WTC11 (cell line): ENCODE results near the gene LMO2. TPM values are rescaled to one million over a fixed set of nuclear protein-coding genes. Genes with fewer than 3 reads are reported as not detected.

Experiments
- ATAC-seq: fragments of 200-7000 bp; cut with Tn5 transposase; 2 replicates; pipeline ENCODE4 v1.10.0; 2021; ENCODE audit warnings: mild to moderate bottlenecking, moderate library complexity
- CTCF ChIA-PET: fragments of 300-600 bp; sonication (Branson Sonifier 250); formaldehyde crosslinking; loops from one replicate; lab custom pipeline; 2021; ENCODE audit warnings: antibody characterized with exemption; lab: Charles Lee
- POLR2A ChIA-PET: fragments of 350-600 bp; sonication (Branson Sonifier 250); formaldehyde crosslinking; loops from one replicate; lab custom pipeline; 2021; ENCODE audit warnings: antibody characterized with exemption; lab: Charles Lee
- DNase-seq: peaks from one replicate; pipeline ENCODE4 v3.0.0; 2021; ENCODE audit warnings: low spot score
- H3K27ac Mint-ChIP-seq: 2 replicates; pipeline ENCODE4 v1.8.0; 2021; ENCODE audit warnings: mixed read lengths
- H3K27me3 Mint-ChIP-seq: 2 replicates; pipeline ENCODE4 v1.8.0; 2021; ENCODE audit warnings: low read depth, mild to moderate bottlenecking, moderate library complexity, mixed read lengths
- H3K36me3 Mint-ChIP-seq: 2 replicates; pipeline ENCODE4 v1.8.0; 2021; ENCODE audit warnings: mixed read lengths
- H3K4me1 Mint-ChIP-seq: 2 replicates; pipeline ENCODE4 v1.8.0; 2022; ENCODE audit warnings: mixed read lengths
- H3K4me3 Mint-ChIP-seq: 2 replicates; pipeline ENCODE4 v1.8.0; 2021; ENCODE audit warnings: mild to moderate bottlenecking, moderate library complexity, mixed read lengths
- H3K9me3 Mint-ChIP-seq: 2 replicates; pipeline ENCODE4 v1.8.0; 2021; ENCODE audit warnings: mixed read lengths
- CREB1 ChIP-seq: sonication (generic); formaldehyde crosslinking; IDR thresholded peaks from 2 replicates; pipeline ENCODE4 v1.8.0; 2023; ENCODE audit warnings: mild to moderate bottlenecking, missing genetic modification reagents
- CREM ChIP-seq: sonication (generic); formaldehyde crosslinking; IDR thresholded peaks from 2 replicates; pipeline ENCODE4 v1.8.1; 2022; ENCODE audit warnings: mild to moderate bottlenecking, missing genetic modification reagents, moderate library complexity
- ESRRA ChIP-seq: sonication (generic); formaldehyde crosslinking; IDR thresholded peaks from 2 replicates; pipeline ENCODE4 v1.8.1; 2022; ENCODE audit warnings: mild to moderate bottlenecking, missing genetic modification reagents, borderline replicate concordance
- ETV6 ChIP-seq: sonication (generic); formaldehyde crosslinking; IDR thresholded peaks from 2 replicates; pipeline ENCODE4 v1.8.1; 2022; ENCODE audit warnings: mild to moderate bottlenecking, missing genetic modification reagents
- GRHL2 ChIP-seq: fragments of 250-450 bp; sonication (Bioruptor Pico); IDR thresholded peaks from 2 replicates; pipeline ENCODE4 v1.8.0; 2022; ENCODE audit warnings: mild to moderate bottlenecking, moderate library complexity; ENCODE audit not compliant: insufficient replicate concordance, severe bottlenecking
- GTF2I ChIP-seq: fragments of 250-450 bp; sonication (Bioruptor Pico); conservative IDR thresholded peaks from 2 replicates; pipeline ENCODE4 v1.4.0; 2021; ENCODE audit warnings: mild to moderate bottlenecking
- IRF2 ChIP-seq: sonication (generic); formaldehyde crosslinking; IDR thresholded peaks from 2 replicates; pipeline ENCODE4 v1.8.0; 2022; ENCODE audit warnings: low read depth, missing genetic modification reagents, borderline replicate concordance
- JUN ChIP-seq: sonication (generic); formaldehyde crosslinking; IDR thresholded peaks from 2 replicates; pipeline ENCODE4 v1.8.0; 2023; ENCODE audit warnings: mild to moderate bottlenecking, missing genetic modification reagents
- NR1H2 ChIP-seq: sonication (generic); formaldehyde crosslinking; IDR thresholded peaks from 2 replicates; pipeline ENCODE4 v1.9.0; 2021; ENCODE audit warnings: mild to moderate bottlenecking, moderate library complexity, missing genetic modification reagents
- RORB ChIP-seq: fragments of 250-450 bp; sonication (Bioruptor Pico); IDR thresholded peaks from 2 replicates; pipeline ENCODE4 v1.9.0; 2021; ENCODE audit warnings: mild to moderate bottlenecking
- SP1 ChIP-seq: sonication (generic); formaldehyde crosslinking; conservative IDR thresholded peaks from 2 replicates; pipeline ENCODE4 v1.8.1; 2022; ENCODE audit warnings: missing genetic modification reagents
- TEAD4 ChIP-seq: sonication (generic); formaldehyde crosslinking; IDR thresholded peaks from 2 replicates; pipeline ENCODE4 v1.8.0; 2022; ENCODE audit warnings: mild to moderate bottlenecking, missing genetic modification reagents
- ZBTB21 ChIP-seq: sonication (generic); formaldehyde crosslinking; IDR thresholded peaks from 2 replicates; pipeline ENCODE4 v1.8.1; 2023; ENCODE audit warnings: mild to moderate bottlenecking, missing genetic modification reagents, borderline replicate concordance
- total RNA-seq: library from RNA; stranded (reverse); gene quantifications from 3 replicates; pipeline ENCODE4 v1.2.3, GENCODE V29; 2021
- TF ChIP-seq, protein P1 (sequence below): fragments of 250-450 bp; sonication (Bioruptor Pico); conservative IDR thresholded peaks from 2 replicates; pipeline ENCODE4 v1.9.0; 2021; ENCODE audit warnings: mild to moderate bottlenecking
- TF ChIP-seq, protein P2 (sequence below): sonication (generic); formaldehyde crosslinking; IDR thresholded peaks from 2 replicates; pipeline ENCODE4 v1.8.0; 2023; ENCODE audit warnings: mild to moderate bottlenecking, missing genetic modification reagents
- TF ChIP-seq, protein P3 (sequence below): sonication (generic); formaldehyde crosslinking; IDR thresholded peaks from 2 replicates; pipeline ENCODE4 v1.8.1; 2022; ENCODE audit warnings: missing genetic modification reagents, borderline replicate concordance
- TF ChIP-seq, protein P4 (sequence below): sonication (generic); formaldehyde crosslinking; IDR thresholded peaks from 2 replicates; pipeline ENCODE4 v1.8.1; 2022; ENCODE audit warnings: low read depth, missing genetic modification reagents, borderline replicate concordance

LMO2 gene
- total RNA-seq, 1 experiment from 2014 or later = 3.4 TPM

DNA sequence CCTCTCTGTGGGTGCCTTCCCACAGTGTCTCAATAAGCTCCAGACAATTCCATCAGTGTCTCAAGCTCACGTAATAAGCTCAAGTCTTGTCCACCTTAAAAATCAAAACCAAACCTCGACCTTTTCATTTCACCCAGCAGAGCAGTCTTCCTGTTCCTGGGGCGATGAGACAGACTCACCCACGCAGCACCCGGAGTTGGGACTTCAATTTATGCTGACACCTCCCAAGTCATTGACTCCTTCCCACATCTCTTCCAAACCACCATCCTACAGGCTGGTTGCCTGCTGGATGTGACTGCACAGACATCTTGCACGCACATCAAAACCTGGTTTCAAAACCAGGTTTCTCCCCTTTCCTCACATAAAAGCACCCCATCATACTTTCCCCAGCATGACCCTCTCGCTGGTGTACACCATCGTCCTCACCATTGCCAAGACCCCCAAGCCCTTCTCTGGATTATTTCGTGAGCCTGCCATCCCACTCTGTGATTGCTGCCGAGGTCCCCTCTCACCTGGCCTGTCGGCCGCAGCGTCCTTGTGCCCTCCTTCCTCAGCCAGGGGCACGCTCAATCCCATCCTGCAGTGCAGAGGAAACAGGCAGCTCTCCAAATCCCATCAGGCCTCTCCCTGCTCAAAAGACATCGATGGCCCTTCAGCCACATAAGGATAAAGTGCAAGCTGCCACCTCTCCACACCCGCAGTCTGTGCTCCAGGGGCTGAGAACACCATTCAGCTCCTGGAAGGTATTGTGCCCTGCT, 72.4 kb downstream of the LMO2 start:
- no peak overlapping the region for H3K27ac Mint-ChIP-seq
- no peaks in the 10 kb centered on the region for H3K9me3 Mint-ChIP-seq
- peaks cover 7% of the 10 kb centered on the region for H3K4me1 Mint-ChIP-seq
- DNase-seq = no peak
- POLR2A ChIA-PET = interaction anchor here (0.7 kb wide), 1 partner anchor 11 kb away, joined by 3 read pairs; no protein-coding TSS in a partner anchor
- H3K27me3 Mint-ChIP-seq = peaks cover 2% of the 10 kb centered on the region; the same call in 1 of the 2 replicates
- no peaks in the 10 kb centered on the region for H3K36me3 Mint-ChIP-seq
- ATAC-seq = no peak
- CTCF ChIA-PET = interaction anchor here (1.0 to 4.3 kb wide), 4 partner anchors 10 to 168 kb away, joined by 4 to 30 read pairs (median 7); no protein-coding TSS in a partner anchor
- H3K4me3 Mint-ChIP-seq = no peak overlapping the region
- TF ChIP-seq GRHL2 = no peak
- TF ChIP-seq RORB (CRISPR knock-in tag) = no peak
- no peak for TF ChIP-seq SP1 (CRISPR knock-in tag)
- TF ChIP-seq ZBTB21 = no peak
- TF ChIP-seq JUN (CRISPR knock-in tag) = no peak
- no peak for TF ChIP-seq GTF2I (CRISPR knock-in tag)
- no peak for TF ChIP-seq CREM (CRISPR knock-in tag)
- no peak for TF ChIP-seq IRF2 (CRISPR knock-in tag)
- TF ChIP-seq NR1H2 = no peak
- TF ChIP-seq, protein P1, sequence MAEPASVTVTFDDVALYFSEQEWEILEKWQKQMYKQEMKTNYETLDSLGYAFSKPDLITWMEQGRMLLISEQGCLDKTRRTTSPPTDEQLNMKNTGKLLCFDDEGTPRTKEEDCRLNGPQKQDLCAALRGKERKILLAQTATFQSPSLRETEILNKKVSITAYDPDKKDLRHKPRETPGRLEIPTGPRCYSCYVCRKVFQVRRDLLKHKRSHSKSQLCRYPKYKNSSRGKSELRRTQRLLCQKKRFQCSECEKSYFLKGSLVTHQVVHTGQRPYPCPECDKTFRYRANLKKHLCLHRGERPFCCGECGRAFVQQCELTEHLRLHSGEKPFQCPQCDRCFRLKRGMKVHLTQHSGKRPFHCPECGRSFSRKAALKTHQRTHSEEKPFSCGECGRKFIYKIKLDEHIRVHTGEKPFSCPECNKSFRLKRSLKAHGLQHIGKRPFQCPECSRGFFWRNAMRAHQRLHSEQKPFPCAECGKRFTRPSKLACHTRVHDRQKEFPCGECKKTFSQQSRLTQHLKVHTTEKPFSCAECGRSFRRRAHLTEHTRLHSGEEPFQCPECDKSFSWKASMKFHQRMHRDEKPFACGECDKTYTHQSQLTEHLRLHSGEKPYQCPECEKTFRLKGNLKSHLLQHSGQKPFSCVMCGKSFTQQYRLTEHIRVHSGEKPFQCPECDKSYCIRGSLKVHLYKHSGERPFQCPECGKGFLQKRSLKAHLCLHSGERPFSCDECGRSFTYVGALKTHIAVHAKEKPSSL (CRISPR knock-in tag) = no peak
- TF ChIP-seq, protein P2, sequence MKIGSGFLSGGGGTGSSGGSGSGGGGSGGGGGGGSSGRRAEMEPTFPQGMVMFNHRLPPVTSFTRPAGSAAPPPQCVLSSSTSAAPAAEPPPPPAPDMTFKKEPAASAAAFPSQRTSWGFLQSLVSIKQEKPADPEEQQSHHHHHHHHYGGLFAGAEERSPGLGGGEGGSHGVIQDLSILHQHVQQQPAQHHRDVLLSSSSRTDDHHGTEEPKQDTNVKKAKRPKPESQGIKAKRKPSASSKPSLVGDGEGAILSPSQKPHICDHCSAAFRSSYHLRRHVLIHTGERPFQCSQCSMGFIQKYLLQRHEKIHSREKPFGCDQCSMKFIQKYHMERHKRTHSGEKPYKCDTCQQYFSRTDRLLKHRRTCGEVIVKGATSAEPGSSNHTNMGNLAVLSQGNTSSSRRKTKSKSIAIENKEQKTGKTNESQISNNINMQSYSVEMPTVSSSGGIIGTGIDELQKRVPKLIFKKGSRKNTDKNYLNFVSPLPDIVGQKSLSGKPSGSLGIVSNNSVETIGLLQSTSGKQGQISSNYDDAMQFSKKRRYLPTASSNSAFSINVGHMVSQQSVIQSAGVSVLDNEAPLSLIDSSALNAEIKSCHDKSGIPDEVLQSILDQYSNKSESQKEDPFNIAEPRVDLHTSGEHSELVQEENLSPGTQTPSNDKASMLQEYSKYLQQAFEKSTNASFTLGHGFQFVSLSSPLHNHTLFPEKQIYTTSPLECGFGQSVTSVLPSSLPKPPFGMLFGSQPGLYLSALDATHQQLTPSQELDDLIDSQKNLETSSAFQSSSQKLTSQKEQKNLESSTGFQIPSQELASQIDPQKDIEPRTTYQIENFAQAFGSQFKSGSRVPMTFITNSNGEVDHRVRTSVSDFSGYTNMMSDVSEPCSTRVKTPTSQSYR (CRISPR knock-in tag) = no peak
- no peak for TF ChIP-seq ETV6 (CRISPR knock-in tag)
- TF ChIP-seq ESRRA (CRISPR knock-in tag) = no peak
- TF ChIP-seq, protein P3, sequence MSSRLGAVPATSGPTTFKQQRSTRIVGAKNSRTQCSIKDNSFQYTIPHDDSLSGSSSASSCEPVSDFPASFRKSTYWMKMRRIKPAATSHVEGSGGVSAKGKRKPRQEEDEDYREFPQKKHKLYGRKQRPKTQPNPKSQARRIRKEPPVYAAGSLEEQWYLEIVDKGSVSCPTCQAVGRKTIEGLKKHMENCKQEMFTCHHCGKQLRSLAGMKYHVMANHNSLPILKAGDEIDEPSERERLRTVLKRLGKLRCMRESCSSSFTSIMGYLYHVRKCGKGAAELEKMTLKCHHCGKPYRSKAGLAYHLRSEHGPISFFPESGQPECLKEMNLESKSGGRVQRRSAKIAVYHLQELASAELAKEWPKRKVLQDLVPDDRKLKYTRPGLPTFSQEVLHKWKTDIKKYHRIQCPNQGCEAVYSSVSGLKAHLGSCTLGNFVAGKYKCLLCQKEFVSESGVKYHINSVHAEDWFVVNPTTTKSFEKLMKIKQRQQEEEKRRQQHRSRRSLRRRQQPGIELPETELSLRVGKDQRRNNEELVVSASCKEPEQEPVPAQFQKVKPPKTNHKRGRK = no peak
- TF ChIP-seq TEAD4 = no peak
- no peak for TF ChIP-seq CREB1
- TF ChIP-seq, protein P4, sequence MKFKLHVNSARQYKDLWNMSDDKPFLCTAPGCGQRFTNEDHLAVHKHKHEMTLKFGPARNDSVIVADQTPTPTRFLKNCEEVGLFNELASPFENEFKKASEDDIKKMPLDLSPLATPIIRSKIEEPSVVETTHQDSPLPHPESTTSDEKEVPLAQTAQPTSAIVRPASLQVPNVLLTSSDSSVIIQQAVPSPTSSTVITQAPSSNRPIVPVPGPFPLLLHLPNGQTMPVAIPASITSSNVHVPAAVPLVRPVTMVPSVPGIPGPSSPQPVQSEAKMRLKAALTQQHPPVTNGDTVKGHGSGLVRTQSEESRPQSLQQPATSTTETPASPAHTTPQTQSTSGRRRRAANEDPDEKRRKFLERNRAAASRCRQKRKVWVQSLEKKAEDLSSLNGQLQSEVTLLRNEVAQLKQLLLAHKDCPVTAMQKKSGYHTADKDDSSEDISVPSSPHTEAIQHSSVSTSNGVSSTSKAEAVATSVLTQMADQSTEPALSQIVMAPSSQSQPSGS (CRISPR knock-in tag) = no peak

Other genes starting within 250 kb of the LMO2 start
- 0.22 TPM in 1 of 3 replicates, not detected in the others for gene C11orf91, start 191.2 kb downstream of the LMO2 start, total RNA-seq
- gene CD59, start 155.7 kb downstream of the LMO2 start, total RNA-seq = 65.8 to 86.7 TPM (median 79.7 TPM) in 3 replicates
- gene FBXO3, start 117.6 kb downstream of the LMO2 start, total RNA-seq = 14.5 to 19.0 TPM (median 15.7 TPM) in 3 replicates
- gene CAPRIN1, start 159.7 kb upstream of the LMO2 start, total RNA-seq = 282 to 288 TPM (median 288 TPM) in 3 replicates
- 70.8 to 75.5 TPM (median 74.7 TPM) in 3 replicates for gene NAT10, start 213.6 kb upstream of the LMO2 start, total RNA-seq